GM12874 (cell line): ENCODE results near the gene CORO6.

Experiments
- TF ChIP-seq, protein P1 (sequence below): IDR thresholded peaks from 2 replicates; pipeline ENCODE4 v1.5.1; 2011; ENCODE audit warnings: low read depth, mild to moderate bottlenecking, control low read depth, low read length, moderate library complexity; ENCODE audit not compliant: insufficient read depth

The CORO6 gene

GRCh38 chr17:29582772-29583171 lies 39.9 kb downstream of the CORO6 start:
- TF ChIP-seq, protein P1, sequence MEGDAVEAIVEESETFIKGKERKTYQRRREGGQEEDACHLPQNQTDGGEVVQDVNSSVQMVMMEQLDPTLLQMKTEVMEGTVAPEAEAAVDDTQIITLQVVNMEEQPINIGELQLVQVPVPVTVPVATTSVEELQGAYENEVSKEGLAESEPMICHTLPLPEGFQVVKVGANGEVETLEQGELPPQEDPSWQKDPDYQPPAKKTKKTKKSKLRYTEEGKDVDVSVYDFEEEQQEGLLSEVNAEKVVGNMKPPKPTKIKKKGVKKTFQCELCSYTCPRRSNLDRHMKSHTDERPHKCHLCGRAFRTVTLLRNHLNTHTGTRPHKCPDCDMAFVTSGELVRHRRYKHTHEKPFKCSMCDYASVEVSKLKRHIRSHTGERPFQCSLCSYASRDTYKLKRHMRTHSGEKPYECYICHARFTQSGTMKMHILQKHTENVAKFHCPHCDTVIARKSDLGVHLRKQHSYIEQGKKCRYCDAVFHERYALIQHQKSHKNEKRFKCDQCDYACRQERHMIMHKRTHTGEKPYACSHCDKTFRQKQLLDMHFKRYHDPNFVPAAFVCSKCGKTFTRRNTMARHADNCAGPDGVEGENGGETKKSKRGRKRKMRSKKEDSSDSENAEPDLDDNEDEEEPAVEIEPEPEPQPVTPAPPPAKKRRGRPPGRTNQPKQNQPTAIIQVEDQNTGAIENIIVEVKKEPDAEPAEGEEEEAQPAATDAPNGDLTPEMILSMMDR, result no peak

DNA sequence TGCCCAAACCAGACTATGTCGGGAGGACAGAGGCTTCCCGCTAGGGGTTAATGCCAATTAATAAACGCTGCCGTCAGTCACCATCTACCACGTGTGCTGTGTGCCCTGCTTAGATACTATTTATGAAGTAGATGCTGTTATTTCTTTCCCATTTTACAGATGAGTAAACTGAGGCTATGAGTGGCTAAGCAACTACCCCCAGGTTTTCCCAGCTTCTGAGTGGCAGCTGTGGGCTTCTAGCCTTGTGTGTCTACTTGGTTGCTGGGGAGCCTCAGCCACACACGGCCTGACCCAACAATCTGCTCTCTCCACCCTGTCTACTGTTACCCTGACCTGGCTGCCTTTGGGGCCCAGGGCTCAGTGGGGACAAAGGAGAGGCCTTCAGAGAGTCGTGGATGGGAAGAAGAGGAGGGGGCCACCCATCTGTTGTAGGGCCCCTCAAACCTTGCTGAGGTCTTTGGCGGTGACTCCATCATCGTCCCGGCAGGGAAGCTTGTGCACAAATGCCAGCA lies 40.4 kb downstream of the CORO6 start:
- TF ChIP-seq, protein P1, result no peak

DNA sequence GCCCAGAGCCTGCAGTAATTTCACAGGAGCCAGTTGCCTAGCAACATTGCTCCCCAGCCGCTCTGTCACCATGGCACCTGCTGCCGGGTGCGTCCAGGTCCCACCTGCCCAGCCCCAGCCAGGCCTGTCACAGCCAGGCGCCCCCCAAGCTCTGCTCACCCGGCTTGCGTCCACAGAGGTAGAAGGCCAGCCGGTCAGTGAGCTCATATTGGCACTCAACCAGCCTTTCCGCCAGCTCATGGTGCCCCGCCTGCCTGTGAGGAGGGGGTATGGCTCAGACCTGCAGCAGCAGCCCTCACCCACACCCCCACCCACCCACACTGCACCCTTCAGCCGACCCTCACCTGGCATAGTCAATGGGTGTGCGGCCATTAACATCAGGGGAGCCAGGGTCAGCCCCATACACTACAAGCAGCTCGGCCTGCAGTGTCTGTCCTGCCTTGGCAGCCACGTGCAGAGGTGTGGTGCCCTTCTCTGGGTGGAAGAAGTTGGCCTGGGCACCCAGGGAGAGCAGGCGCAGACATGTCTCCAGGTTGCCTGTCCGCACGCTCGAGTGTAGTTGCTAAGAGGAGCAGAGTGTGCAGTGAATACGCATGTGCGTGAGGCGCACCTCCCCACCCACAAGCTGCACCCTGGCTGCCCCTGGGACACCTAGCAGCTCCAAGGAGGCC lies 41.0 kb downstream of the CORO6 start:
- TF ChIP-seq, protein P1, result no peak

DNA sequence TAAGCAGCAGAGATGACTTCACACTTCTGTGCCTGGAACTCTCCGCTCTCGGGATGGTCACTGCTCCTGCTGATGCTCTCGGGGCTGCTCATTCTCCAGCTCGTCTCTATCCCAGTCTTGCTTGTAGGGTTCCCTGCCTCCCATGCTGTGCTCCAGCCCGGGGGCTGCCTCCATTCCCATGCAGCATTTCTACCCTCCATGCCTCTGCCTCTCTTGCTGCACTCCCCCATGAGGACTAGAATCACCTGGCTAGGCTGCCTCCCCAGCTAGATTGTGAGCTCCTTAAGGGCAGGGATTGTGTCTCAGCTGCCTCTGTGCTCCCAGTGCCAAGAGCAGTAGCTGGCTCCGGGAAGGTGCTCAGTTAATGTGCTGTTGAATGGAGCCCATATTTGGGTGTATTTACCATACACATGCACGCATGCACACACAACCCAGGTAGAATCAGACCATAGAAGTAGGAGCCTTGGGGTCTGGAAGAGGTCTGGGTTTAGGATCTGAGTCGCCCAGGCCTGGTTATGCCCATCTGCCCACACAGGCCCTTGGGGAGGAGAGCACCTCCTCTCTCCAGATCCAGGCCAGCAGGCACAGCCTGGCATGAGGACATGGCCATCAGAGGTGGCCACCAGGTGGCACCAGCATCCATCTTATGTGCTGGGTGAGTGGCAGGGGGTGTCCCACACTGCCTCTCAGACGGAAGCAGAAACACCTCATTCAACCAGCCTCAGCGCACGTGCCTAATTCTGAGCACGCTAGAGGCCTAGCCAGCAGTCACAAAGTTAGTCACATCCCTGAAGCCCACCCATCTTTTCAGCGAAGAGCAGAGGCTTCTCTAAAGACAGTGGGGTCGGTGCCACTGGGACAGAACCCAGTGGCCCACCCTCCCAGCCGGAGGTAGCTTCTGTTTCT lies 42.6 kb downstream of the CORO6 start:
- TF ChIP-seq, protein P1, result peak; percentile 89

- TF ChIP-seq, protein P1, result no peak
These were observed 43.9 kb downstream of the CORO6 start for GRCh38 chr17:29578626-29579485.

DNA sequence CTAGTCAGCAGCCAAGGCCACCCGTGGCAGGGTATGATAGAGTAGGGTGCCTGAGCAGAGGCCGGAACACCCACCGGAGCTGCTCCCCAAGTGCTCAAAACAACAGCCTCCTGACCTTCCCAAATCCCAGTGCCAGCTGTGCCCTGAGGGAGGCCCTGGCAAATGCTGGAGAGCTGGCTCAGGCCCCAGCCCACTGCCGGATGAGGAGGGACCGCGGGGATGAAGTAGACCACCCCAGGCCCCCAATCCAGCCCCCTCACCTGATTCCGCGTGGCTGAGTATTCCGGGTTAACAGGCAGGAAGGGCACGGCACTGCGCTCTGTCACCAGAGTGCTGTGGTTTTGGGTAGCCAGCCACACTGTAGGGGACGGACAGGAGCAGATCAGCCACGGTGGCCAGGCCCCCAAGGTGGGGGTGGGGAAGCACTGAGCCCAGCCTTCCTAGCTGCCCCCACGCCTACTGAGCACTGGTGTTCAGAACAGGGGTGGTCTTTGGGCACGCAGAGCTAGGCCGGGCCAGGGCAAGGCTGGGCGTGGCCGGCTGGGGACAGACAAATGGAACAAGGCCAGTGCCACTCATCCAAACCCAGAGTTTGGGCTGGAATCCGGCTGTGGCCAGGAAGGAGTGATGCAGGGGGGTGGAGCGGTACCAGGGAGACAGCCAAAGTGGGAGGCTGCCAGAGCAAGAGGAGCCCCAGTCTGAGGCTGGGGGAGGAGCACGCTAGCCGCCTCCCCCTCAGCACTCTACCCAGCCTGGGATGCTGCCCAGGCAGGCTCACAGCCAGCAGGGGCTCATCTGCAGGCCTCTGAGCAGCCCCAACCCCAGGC lies 45.1 kb downstream of the CORO6 start:
- TF ChIP-seq, protein P1, result no peak
